DOHH2 (cell line): ENCODE measurements around the gene IER5L.

Experiments
- EZH2phosphoT487 ChIP-seq: fragments of 200-600 bp; sonication (generic); IDR thresholded peaks from 2 replicates; pipeline ENCODE4 v1.6.1; 2017; ENCODE audit warnings: borderline replicate concordance, mild to moderate bottlenecking, antibody characterized with exemption, low read length, moderate library complexity, mixed read lengths
- TF ChIP-seq, protein P1 (sequence below): fragments of 200-600 bp; sonication (generic); IDR thresholded peaks from one replicate; pipeline ENCODE4 v1.5.1; 2014; ENCODE audit warnings: antibody characterized with exemption, mild to moderate bottlenecking, low read depth, low read length; ENCODE audit not compliant: poor library complexity, severe bottlenecking

- TF ChIP-seq, protein P1, sequence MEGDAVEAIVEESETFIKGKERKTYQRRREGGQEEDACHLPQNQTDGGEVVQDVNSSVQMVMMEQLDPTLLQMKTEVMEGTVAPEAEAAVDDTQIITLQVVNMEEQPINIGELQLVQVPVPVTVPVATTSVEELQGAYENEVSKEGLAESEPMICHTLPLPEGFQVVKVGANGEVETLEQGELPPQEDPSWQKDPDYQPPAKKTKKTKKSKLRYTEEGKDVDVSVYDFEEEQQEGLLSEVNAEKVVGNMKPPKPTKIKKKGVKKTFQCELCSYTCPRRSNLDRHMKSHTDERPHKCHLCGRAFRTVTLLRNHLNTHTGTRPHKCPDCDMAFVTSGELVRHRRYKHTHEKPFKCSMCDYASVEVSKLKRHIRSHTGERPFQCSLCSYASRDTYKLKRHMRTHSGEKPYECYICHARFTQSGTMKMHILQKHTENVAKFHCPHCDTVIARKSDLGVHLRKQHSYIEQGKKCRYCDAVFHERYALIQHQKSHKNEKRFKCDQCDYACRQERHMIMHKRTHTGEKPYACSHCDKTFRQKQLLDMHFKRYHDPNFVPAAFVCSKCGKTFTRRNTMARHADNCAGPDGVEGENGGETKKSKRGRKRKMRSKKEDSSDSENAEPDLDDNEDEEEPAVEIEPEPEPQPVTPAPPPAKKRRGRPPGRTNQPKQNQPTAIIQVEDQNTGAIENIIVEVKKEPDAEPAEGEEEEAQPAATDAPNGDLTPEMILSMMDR: no peak
- TF ChIP-seq EZH2phosphoT487: no peak
Observed at GRCh38 chr9:129224618-129225489, 46.8 kb upstream of the IER5L start.
